Measurements from ENCODE around the gene POC5. TPM values are rescaled to one million over a fixed set of nuclear protein-coding genes. Genes with fewer than 3 reads are reported as not detected.
"Not testable (repeated sequence)": the region's sequence is repeated elsewhere in the genome, so short reads cannot be mapped to it uniquely, and the experiment has no call there.

The POC5 gene
- total RNA-seq, 1 donor from 2014 or later = 9.0 TPM

DNA sequence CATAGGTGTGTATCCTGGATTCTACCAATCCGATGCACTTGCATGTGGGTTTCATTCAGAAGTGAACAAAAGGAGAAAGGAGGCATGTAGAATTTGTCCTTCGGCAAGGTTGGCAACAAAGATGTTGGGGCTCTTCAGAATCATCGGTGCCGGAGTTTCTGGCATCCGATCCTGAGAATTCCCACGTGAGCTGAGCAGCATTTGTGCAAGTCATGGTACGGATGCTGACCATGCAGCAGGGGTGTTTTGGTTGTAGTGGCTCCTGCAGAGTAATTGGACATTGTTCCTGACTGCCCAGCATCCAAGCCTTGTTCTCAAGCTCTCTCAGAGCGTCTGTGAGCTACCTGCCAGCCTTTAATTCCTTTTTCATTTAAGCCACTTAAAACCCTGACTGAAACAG, 19.0 kb upstream of the POC5 start:
- Histone ChIP-seq H3K9me3 (ENCODE audit: insufficient read depth, low read depth, low read length) (no peaks in the 10 kb centered on the region), H3K4me1 (ENCODE audit: insufficient read depth, low read length) (no peaks in the 10 kb centered on the region), H3K36me3 (ENCODE audit: insufficient read depth, low read length) (no peaks in the 10 kb centered on the region), H3K27ac (ENCODE audit: low read depth, low read length) (no peak overlapping the region), H3K79me2 (ENCODE audit: insufficient read depth, low read length) (no peaks in the 10 kb centered on the region), H3K27me3 (ENCODE audit: insufficient read depth, low read length) (no peaks in the 10 kb centered on the region), H3K4me2 (ENCODE audit: low read length) (no peak overlapping the region), H3K9ac (ENCODE audit: low read length) (no peak overlapping the region), H2AFZ (ENCODE audit: low read depth, low read length) (no peak overlapping the region), H3K4me3 (ENCODE audit: insufficient read depth, low read depth, low read length) (no peak overlapping the region), H4K20me1 (ENCODE audit: insufficient read depth, low read length) (no peaks in the 10 kb centered on the region)
- Mint-ChIP-seq H3K4me1 (ENCODE audit: low read depth, unreplicated experiment) (no peaks in the 10 kb centered on the region), H3K27ac (ENCODE audit: unreplicated experiment) (no peak overlapping the region), H3K36me3 (ENCODE audit: low read depth, unreplicated experiment) (no peaks in the 10 kb centered on the region), H3K9me3 (ENCODE audit: unreplicated experiment) (no peaks in the 10 kb centered on the region), H3K4me3 (ENCODE audit: unreplicated experiment) (no peak overlapping the region), H3K27me3 (ENCODE audit: low read depth, unreplicated experiment) (no peaks in the 10 kb centered on the region)
- DNase-seq (ENCODE audit: low read depth) = no peak
- TF ChIP-seq EZH2 (IDR thresholded peaks at IDR 0.05; ENCODE audit: insufficient read depth, low read length) (no peak), CTCF (IDR thresholded peaks at IDR 0.05; ENCODE audit: insufficient read depth, low read depth, low read length) (no peak)
- FAIRE-seq = no peak

GRCh38 chr5:75734913-75735789, 17.9 kb upstream of the POC5 start:
- Histone ChIP-seq H2AFZ (ENCODE audit: low read depth, low read length) (no peak overlapping the region), H3K36me3 (ENCODE audit: insufficient read depth, low read length) (no peaks in the 10 kb centered on the region), H3K4me2 (ENCODE audit: low read length) (no peak overlapping the region), H3K27ac (ENCODE audit: low read depth, low read length) (no peak overlapping the region), H3K79me2 (ENCODE audit: insufficient read depth, low read length) (no peaks in the 10 kb centered on the region), H4K20me1 (ENCODE audit: insufficient read depth, low read length) (no peaks in the 10 kb centered on the region), H3K9ac (ENCODE audit: low read length) (no peak overlapping the region), H3K4me3 (ENCODE audit: insufficient read depth, low read depth, low read length) (no peak overlapping the region), H3K27me3 (ENCODE audit: insufficient read depth, low read length) (no peaks in the 10 kb centered on the region), H3K4me1 (ENCODE audit: insufficient read depth, low read length) (no peaks in the 10 kb centered on the region), H3K9me3 (ENCODE audit: insufficient read depth, low read depth, low read length) (no peaks in the 10 kb centered on the region)
- Mint-ChIP-seq H3K9me3 (ENCODE audit: unreplicated experiment) (no peaks in the 10 kb centered on the region), H3K4me3 (ENCODE audit: unreplicated experiment) (no peak overlapping the region), H3K27me3 (ENCODE audit: low read depth, unreplicated experiment) (no peaks in the 10 kb centered on the region), H3K27ac (ENCODE audit: unreplicated experiment) (no peak overlapping the region), H3K36me3 (ENCODE audit: low read depth, unreplicated experiment) (no peaks in the 10 kb centered on the region), H3K4me1 (ENCODE audit: low read depth, unreplicated experiment) (no peaks in the 10 kb centered on the region)
- no peak for DNase-seq (ENCODE audit: low read depth)
- FAIRE-seq = no peak
- peak; percentile 39 for TF ChIP-seq CTCF (IDR thresholded peaks at IDR 0.05; ENCODE audit: insufficient read depth, low read depth, low read length)
- no peak for TF ChIP-seq EZH2 (IDR thresholded peaks at IDR 0.05; ENCODE audit: insufficient read depth, low read length)

- Histone ChIP-seq H3K4me3 (ENCODE audit: insufficient read depth, low read depth, low read length) (no peak overlapping the region), H3K9ac (ENCODE audit: low read length) (no peak overlapping the region), H3K79me2 (ENCODE audit: insufficient read depth, low read length) (no peaks in the 10 kb centered on the region), H3K4me2 (ENCODE audit: low read length) (no peak overlapping the region), H3K9me3 (ENCODE audit: insufficient read depth, low read depth, low read length) (no peaks in the 10 kb centered on the region), H3K27me3 (ENCODE audit: insufficient read depth, low read length) (no peaks in the 10 kb centered on the region), H2AFZ (ENCODE audit: low read depth, low read length) (no peak overlapping the region), H3K27ac (ENCODE audit: low read depth, low read length) (no peak overlapping the region), H3K36me3 (ENCODE audit: insufficient read depth, low read length) (no peaks in the 10 kb centered on the region), H3K4me1 (ENCODE audit: insufficient read depth, low read length) (no peaks in the 10 kb centered on the region), H4K20me1 (ENCODE audit: insufficient read depth, low read length) (no peaks in the 10 kb centered on the region)
- Mint-ChIP-seq H3K9me3 (ENCODE audit: unreplicated experiment) (no peaks in the 10 kb centered on the region), H3K27ac (ENCODE audit: unreplicated experiment) (no peak overlapping the region), H3K4me3 (ENCODE audit: unreplicated experiment) (no peak overlapping the region), H3K4me1 (ENCODE audit: low read depth, unreplicated experiment) (no peaks in the 10 kb centered on the region), H3K27me3 (ENCODE audit: low read depth, unreplicated experiment) (no peaks in the 10 kb centered on the region), H3K36me3 (ENCODE audit: low read depth, unreplicated experiment) (no peaks in the 10 kb centered on the region)
- DNase-seq (ENCODE audit: low read depth) = no peak
- FAIRE-seq = no peak
- no peak for TF ChIP-seq CTCF (IDR thresholded peaks at IDR 0.05; ENCODE audit: insufficient read depth, low read depth, low read length)
- no peak for TF ChIP-seq EZH2 (IDR thresholded peaks at IDR 0.05; ENCODE audit: insufficient read depth, low read length)
Measured at GRCh38 chr5:75733767-75734166, 16.5 kb upstream of the POC5 start.

DNA sequence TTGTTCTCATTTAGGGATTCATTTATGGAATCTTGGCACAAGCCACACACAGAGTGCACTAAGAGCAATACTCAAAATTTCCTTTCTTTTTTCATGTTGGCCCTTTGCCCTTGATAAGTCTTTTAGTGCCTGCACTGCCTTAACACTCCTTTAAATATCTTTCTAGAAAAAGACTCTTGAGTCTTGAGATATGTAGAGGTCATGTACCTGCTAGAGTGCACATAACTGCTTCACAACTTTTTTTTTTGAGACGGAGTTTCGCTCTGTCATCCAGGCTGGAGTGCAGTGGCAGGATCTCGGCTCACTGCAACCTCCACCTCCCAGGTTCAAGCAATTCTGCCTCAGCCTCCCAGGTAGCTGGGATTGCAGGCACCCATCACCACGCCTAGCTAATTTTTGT, 14.3 kb upstream of the POC5 start:
- H3K27ac Mint-ChIP-seq (ENCODE audit: unreplicated experiment); H3K4me3 ChIP-seq (ENCODE audit: insufficient read depth, low read depth, low read length); H3K36me3 ChIP-seq (ENCODE audit: insufficient read depth, low read length); H3K9me3 ChIP-seq (ENCODE audit: insufficient read depth, low read depth, low read length); FAIRE-seq; H3K4me1 ChIP-seq (ENCODE audit: insufficient read depth, low read length); H3K4me1 Mint-ChIP-seq (ENCODE audit: low read depth, unreplicated experiment); H3K4me3 Mint-ChIP-seq (ENCODE audit: unreplicated experiment); H3K36me3 Mint-ChIP-seq (ENCODE audit: low read depth, unreplicated experiment); H2AFZ ChIP-seq (ENCODE audit: low read depth, low read length); H3K27me3 ChIP-seq (ENCODE audit: insufficient read depth, low read length); H3K79me2 ChIP-seq (ENCODE audit: insufficient read depth, low read length); H3K27me3 Mint-ChIP-seq (ENCODE audit: low read depth, unreplicated experiment); H3K9me3 Mint-ChIP-seq (ENCODE audit: unreplicated experiment); DNase-seq (ENCODE audit: low read depth); H3K9ac ChIP-seq (ENCODE audit: low read length); H3K27ac ChIP-seq (ENCODE audit: low read depth, low read length); H4K20me1 ChIP-seq (ENCODE audit: insufficient read depth, low read length); H3K4me2 ChIP-seq (ENCODE audit: low read length): not testable (repeated sequence)

Measured in astrocyte (in vitro differentiated cells and primary cell).